HG03354 (cell line): ENCODE measurements around the gene CYB561.
"Not testable (repeated sequence)": the region's sequence is repeated elsewhere in the genome, so short reads cannot be mapped to it uniquely, and the experiment has no call there.

ENCODE experiments used
- ATAC-seq: cut with Tn5 transposase; IDR thresholded peaks from one replicate; pipeline ENCODE4 v1.9.1; 2021; ENCODE audit warnings: mild to moderate bottlenecking; ENCODE audit not compliant: unreplicated experiment, poor library complexity, severe bottlenecking

The CYB561 gene

GRCh38 chr17:63480192-63480784, 34.2 kb upstream of the CYB561 start:
- no peak for ATAC-seq

GRCh38 chr17:63479495-63480184, 33.5 kb upstream of the CYB561 start:
- no peak for ATAC-seq

GRCh38 chr17:63478814-63479494, 32.8 kb upstream of the CYB561 start:
- peak; percentile 61 for ATAC-seq

GRCh38 chr17:63477480-63478440, 31.7 kb upstream of the CYB561 start:
- no peak for ATAC-seq

- ATAC-seq, result peak; percentile 58
Measured at GRCh38 chr17:63476854-63477479, 30.9 kb upstream of the CYB561 start, which contains the start of gene ACE. Gene ACE, plus strand, starts transcription at chr17:63477061. Its CDS starts 34 bp downstream, at chr17:63477095.

GRCh38 chr17:63476459-63476853, 30.4 kb upstream of the CYB561 start:
- no peak for ATAC-seq

GRCh38 chr17:63475491-63476412, 29.6 kb upstream of the CYB561 start:
- ATAC-seq, result no peak

GRCh38 chr17:63474586-63475460, 28.7 kb upstream of the CYB561 start:
- no peak for ATAC-seq

- ATAC-seq, result no peak
Measured at GRCh38 chr17:63474174-63474573, 28.1 kb upstream of the CYB561 start.

- ATAC-seq, result not testable (repeated sequence)
Measured at GRCh38 chr17:63468099-63468498, 22.0 kb upstream of the CYB561 start.

GRCh38 chr17:63464691-63465236, 18.7 kb upstream of the CYB561 start:
- no peak for ATAC-seq

GRCh38 chr17:63463771-63464170, 17.7 kb upstream of the CYB561 start:
- ATAC-seq, result no peak

- ATAC-seq, result no peak
Measured at GRCh38 chr17:63460018-63460417, 13.9 kb upstream of the CYB561 start.

- no peak for ATAC-seq
Measured at GRCh38 chr17:63458478-63458877, 12.4 kb upstream of the CYB561 start.

- ATAC-seq, result no peak
Measured at GRCh38 chr17:63455417-63455816, 9.3 kb upstream of the CYB561 start.

GRCh38 chr17:63454915-63455314, 8.8 kb upstream of the CYB561 start:
- ATAC-seq, result no peak

- not testable (repeated sequence) for ATAC-seq
Measured at GRCh38 chr17:63454357-63454756, 8.3 kb upstream of the CYB561 start.
